Measurements from ENCODE around the gene LDLR. TPM values are rescaled to one million over a fixed set of nuclear protein-coding genes. Genes with fewer than 3 reads are reported as not detected.

The LDLR gene
- 10 to 100 TPM; 23.1 to 37.2 (median 31.6) TPM for polyA plus RNA-seq (ENCODE audit: insufficient read length in 3 of 3)
- long read RNA-seq, donor 1, partial matches to known transcripts, result 0 of 2 reads
- long read RNA-seq, donor 1, other reads (novel, unspliced or antisense), result 0 of 2 reads
- long read RNA-seq, donor 2, partial matches to known transcripts, result 0 of 2 reads
- long read RNA-seq, donor 2, other reads (novel, unspliced or antisense), result 0 of 2 reads
- long read RNA-seq, donor 3, partial matches to known transcripts, result 137 of 138 reads
- long read RNA-seq, donor 3, other reads (novel, unspliced or antisense), result 0 of 138 reads
- long read RNA-seq, donor 4, partial matches to known transcripts, result 5 of 15 reads
- long read RNA-seq, donor 4, other reads (novel, unspliced or antisense), result 9 of 15 reads
- long read RNA-seq, donor 5, partial matches to known transcripts, result 5 of 7 reads
- long read RNA-seq, donor 5, other reads (novel, unspliced or antisense), result 0 of 7 reads
- long read RNA-seq, donor 6, partial matches to known transcripts, result 7 of 7 reads
- long read RNA-seq, donor 6, other reads (novel, unspliced or antisense), result 0 of 7 reads
- long read RNA-seq, donor 7, partial matches to known transcripts, result 47 of 47 reads
- long read RNA-seq, donor 7, other reads (novel, unspliced or antisense), result 0 of 47 reads
- long read RNA-seq, donor 8, partial matches to known transcripts, result 8 of 8 reads
- long read RNA-seq, donor 8, other reads (novel, unspliced or antisense), result 0 of 8 reads
- long read RNA-seq, donor 9, partial matches to known transcripts, result 5 of 11 reads
- long read RNA-seq, donor 9, other reads (novel, unspliced or antisense), result 5 of 11 reads
- long read RNA-seq, donor 10, partial matches to known transcripts, result 138 of 143 reads
- long read RNA-seq, donor 10, other reads (novel, unspliced or antisense), result 0 of 143 reads
- long read RNA-seq, donor 11, result 0 reads
- long read RNA-seq, donor 12, partial matches to known transcripts, result 6 of 7 reads
- long read RNA-seq, donor 12, other reads (novel, unspliced or antisense), result 0 of 7 reads
- long read RNA-seq, donor 13, result 0 reads
- long read RNA-seq, donor 14, result 0 reads
- long read RNA-seq, donor 15, result 0 reads
- long read RNA-seq, donor 16, partial matches to known transcripts, result 6 of 9 reads
- long read RNA-seq, donor 16, other reads (novel, unspliced or antisense), result 0 of 9 reads

DNA sequence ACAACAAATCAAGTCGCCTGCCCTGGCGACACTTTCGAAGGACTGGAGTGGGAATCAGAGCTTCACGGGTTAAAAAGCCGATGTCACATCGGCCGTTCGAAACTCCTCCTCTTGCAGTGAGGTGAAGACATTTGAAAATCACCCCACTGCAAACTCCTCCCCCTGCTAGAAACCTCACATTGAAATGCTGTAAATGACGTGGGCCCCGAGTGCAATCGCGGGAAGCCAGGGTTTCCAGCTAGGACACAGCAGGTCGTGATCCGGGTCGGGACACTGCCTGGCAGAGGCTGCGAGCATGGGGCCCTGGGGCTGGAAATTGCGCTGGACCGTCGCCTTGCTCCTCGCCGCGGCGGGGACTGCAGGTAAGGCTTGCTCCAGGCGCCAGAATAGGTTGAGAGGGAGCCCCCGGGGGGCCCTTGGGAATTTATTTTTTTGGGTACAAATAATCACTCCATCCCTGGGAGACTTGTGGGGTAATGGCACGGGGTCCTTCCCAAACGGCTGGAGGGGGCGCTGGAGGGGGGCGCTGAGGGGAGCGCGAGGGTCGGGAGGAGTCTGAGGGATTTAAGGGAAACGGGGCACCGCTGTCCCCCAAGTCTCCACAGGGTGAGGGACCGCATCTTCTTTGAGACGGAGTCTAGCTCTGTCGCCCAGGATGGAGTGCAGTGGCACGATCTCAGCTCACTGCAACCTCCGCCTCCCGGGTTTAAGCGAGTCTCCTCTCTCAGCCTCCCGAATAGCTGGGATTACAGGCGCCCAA, at the start of gene LDLR:
Gene LDLR (plus strand): TSS at position 210 of the 760 bp plus-strand sequence. CDS start 86 bp downstream, at position 296.
- peak; percentile 93 for DNase-seq

GRCh38 chr19:11041194-11041593, 48.1 kb upstream of the LDLR start:
- DNase-seq, result no peak

DNA sequence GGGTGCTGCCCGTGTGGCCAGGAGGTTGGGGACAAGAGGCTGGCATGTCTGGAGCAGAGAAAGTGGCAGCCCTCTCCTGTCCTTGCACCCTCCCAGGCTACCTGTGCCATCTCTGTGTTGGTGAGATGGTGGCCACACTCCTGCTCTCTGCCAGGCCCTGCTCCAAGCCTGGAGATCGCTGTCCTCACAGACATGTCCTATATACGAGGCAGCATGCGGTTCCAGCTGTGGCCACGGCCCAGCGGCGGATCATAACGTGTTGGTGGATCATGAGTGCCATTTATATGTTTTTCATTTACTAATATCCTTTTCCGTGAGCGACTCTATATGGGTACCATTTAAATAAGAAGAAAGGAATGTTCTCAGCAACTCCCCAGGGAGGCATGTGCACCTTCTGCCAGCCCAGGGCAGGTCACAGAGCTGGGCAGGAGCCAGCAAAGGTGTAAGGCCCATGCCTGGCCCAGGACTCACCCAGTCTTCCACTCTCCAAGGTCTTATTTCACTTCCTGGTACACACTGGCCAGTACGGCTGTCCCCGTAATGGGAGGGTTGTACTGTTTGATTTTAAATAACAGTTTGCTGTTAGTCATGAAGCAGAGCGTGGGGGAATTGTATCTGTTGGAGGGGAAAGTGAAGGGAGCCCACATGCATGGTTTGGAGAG, 47.2 kb upstream of the LDLR start:
- no peak for DNase-seq

GRCh38 chr19:11044431-11044830, 44.8 kb upstream of the LDLR start:
- no peak for DNase-seq

- DNase-seq, result no peak
These were observed 43.7 kb upstream of the LDLR start for GRCh38 chr19:11045536-11045935.

GRCh38 chr19:11046605-11047354, 42.5 kb upstream of the LDLR start:
- no peak for DNase-seq

- no peak for DNase-seq
These were observed 41.4 kb upstream of the LDLR start for GRCh38 chr19:11047866-11048265.

DNA sequence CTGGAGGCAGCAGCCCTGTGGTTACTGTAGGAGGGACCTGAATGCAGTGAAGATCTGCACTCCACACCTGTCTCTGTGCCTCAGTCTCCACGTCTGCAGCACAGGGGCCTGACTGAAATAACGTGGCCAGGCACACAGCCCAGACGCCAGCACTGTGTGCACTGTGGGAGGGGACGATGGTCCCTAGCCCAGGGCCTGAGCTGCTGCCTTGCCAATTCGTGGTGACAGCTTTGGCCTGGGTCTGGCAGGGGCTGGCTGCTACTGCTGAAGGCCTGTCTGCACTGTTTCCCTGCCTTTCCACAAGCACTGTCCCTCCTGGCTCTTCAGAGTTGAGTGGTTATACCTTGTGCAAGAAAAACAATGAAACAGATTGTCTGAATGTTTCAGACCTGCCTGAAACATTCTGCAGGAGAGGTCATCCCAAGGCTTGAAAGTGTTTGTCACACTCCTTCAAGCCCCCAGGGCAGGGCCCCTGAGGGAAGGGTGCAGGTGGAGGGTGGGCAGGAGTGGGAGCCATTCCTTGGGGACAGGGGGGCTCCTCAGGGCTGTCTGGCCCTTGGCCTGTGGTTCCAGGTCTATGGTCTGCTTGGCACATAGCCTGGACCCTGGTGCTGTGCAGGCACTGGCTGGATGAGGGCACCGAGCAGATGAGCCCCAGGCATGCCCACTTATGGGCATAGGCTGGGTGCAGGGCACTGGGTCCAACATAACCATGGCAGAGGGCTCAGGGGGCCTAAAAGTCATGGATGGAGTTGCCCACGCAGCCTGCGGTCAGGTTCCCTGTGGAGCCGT, 38.7 kb upstream of the LDLR start:
- DNase-seq, result no peak

- no peak for DNase-seq
These were observed 35.5 kb upstream of the LDLR start for GRCh38 chr19:11053817-11054195.

DNA sequence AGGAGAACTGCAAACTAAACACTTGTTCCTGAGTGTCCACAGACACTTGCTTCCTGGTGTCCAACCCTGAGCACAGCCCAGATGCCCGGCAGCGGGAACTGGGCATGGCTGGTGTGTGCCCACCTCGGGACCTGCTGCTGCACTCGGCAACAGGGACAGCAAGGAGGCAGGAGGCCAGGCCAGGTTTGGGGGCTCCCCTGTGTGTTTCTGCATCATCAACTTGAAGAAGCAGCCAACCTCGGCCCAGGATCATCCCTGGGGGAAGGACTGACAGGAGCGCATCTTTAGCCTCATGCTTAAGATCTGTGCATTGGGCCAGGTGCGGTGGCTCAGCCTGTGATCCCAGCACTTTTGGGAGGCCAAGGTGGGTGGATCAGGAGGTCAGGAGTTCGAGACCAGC, 35.1 kb upstream of the LDLR start:
- DNase-seq, result no peak

GRCh38 chr19:11054628-11055027, 34.6 kb upstream of the LDLR start:
- DNase-seq, result no peak

DNA sequence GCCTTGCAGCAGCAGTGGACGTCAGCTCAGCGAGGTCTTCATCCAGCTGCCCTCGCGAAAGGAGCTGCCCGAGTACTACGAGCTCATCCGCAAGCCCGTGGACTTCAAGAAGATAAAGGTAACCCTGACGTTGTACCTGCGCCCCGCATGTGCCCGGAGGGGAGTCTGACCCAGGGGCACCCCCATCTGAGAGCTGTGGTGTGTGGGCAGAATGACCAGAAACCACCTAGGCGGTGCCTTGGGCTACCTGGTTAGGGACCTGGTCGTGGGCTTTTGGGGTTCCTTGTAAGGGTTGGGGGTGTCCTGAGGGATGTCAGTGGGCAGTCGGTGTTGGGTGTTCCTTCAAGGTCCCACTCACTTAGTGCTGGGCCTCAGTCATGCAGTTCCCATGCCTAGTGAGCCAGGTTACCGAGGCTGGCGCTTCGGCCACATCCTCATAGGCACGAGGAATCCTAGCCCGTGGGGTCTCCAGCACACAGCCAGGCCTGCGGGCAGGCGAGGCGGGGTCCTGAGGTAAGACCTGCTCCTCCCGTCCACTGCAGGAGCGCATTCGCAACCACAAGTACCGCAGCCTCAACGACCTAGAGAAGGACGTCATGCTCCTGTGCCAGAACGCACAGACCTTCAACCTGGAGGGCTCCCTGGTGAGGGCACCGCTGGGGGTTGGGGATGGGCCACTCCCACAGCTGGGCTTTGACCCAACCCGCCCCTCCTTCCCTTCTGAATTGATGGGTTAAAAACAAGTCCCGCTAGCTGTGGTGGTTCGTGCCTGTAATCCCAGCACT, 30.8 kb upstream of the LDLR start:
- no peak for DNase-seq

DNA sequence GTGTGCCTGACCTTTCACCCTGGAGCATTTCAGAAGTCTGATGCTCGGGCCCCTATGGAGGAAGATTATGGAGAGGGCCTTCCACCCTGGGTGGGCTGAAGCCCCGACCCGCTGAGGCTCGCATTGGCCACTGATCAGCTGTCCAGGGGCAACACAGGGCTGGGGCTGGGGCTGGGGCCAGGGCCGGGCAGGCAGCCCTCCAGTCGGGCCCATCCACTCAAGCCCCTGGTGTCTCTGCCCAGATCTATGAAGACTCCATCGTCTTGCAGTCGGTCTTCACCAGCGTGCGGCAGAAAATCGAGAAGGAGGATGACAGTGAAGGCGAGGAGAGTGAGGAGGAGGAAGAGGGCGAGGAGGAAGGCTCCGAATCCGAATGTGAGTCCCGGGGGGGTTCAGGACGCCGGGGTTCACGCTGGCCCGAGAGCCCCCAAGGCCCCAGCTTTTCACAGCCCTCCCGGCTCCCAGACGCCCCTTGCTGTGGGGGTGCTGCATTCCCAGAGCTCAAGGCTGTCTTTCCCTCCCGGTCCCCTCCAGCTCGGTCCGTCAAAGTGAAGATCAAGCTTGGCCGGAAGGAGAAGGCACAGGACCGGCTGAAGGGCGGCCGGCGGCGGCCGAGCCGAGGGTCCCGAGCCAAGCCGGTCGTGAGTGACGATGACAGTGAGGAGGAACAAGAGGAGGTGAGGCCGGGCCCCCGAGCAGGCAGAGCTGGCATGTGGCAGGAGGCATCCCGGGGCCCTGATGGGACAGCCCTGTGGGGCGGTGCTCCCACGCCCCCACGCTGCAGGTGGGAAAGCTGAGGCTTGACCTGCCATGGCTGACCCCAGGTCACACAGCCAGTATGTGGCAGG, 29.5 kb upstream of the LDLR start:
- no peak for DNase-seq

DNA sequence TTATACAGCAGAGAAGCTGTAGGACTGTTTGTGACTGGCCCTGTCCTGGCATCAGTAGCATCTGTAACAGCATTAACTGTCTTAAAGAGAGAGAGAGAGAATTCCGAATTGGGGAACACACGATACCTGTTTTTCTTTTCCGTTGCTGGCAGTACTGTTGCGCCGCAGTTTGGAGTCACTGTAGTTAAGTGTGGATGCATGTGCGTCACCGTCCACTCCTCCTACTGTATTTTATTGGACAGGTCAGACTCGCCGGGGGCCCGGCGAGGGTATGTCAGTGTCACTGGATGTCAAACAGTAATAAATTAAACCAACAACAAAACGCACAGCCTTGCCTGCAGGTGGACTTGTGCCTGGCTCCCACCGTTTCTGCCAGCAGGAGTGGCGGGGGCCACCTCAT, 27.3 kb upstream of the LDLR start:
- DNase-seq, result peak; percentile 52

DNA sequence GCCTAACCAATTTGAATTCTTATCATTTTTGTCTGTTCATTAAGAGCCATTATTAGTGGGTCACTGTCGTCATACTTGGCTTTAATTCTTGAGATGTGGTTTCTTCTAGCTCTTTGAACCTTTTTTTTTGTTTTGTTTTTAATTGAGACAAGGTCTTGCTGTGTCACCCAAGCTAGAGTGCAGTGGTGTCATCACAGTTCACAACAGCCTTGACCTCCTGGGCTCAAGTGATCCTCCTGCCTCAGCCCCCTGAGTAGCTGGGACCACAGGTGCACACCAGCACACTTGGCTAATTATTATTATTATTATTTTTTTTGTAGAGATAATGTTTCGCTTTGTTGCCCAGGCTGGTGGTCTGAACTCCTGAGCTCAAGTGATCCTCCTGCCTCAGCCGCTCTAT, 25.8 kb upstream of the LDLR start:
- no peak for DNase-seq

DNA sequence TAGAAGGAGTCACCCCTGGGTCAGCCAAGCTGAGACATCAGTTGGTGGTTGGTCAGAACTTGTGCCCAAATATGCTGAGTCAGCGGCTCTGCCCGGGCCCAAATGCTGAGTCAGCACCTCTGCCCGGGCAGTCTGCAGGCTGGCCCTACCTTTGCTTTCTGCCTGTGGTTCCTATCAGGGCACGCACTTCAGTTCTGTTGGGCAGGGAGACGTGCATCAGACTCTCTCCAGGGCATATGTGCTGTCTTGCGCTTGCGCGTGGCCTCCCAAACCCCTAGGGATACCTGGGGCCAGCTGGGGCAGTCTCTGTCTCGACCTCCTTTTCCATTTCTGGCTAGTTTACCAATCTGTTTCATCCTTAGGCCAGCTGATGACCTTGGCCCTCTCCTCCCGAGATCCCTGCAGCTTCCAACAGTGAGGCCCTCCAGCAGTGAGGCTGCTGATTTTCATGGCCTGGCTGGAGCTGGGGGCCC, 24.4 kb upstream of the LDLR start:
- no peak for DNase-seq

DNA sequence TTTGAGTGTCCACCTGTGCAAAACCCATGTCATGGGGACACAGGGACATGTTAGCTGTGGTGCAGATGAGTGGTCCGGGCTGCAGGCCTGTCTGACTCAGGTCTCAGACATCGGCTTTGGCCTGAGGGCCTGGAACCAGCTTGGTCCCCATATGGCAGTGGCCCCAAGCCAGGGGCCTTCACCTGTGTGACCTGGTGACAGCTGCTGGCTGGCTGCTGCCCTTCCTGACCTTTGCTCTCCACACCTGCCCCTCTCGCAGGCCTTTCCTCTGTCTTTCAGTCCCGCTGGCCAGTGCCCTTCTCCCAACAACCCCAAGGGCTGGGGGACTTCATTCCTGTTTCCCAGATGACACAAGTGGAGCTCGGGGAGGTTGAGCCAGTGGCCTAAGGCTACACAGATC, 22.9 kb upstream of the LDLR start:
- DNase-seq, result no peak
